ENCODE data around the gene RAMACL.

GRCh38 chr6:166588691-166589336 lies 2.3 kb upstream of the RAMACL start:
- TF ChIP-seq CTCF (conservative IDR thresholded peaks at IDR 0.05) = no peak
- TF ChIP-seq ZFX (IDR thresholded peaks at IDR 0.05) = no peak

Measured in C4-2B (cell line).